GM18499 (cell line): ENCODE data around the gene BMS1.
"Not testable (repeated sequence)": the region's sequence is repeated elsewhere in the genome, so short reads cannot be mapped to it uniquely, and the experiment has no call there.

ENCODE experiments used
- ATAC-seq: cut with Tn5 transposase; IDR thresholded peaks from one replicate; pipeline ENCODE4 v1.9.1; 2021; ENCODE audit warnings: moderate number of reproducible peaks; ENCODE audit not compliant: insufficient read depth, unreplicated experiment

BMS1 gene

GRCh38 chr10:42790835-42791234 lies 8.2 kb downstream of the BMS1 start:
- no peak for ATAC-seq

- ATAC-seq, result no peak
Observed at GRCh38 chr10:42795701-42796100, 13.1 kb downstream of the BMS1 start.

- ATAC-seq, result no peak
Observed at GRCh38 chr10:42801135-42801534, 18.5 kb downstream of the BMS1 start.

GRCh38 chr10:42802876-42803275 lies 20.3 kb downstream of the BMS1 start:
- no peak for ATAC-seq

GRCh38 chr10:42809676-42810075 lies 27.1 kb downstream of the BMS1 start:
- ATAC-seq, result no peak

- no peak for ATAC-seq
Observed at GRCh38 chr10:42812028-42812427, 29.4 kb downstream of the BMS1 start.

- ATAC-seq, result not testable (repeated sequence)
Observed at GRCh38 chr10:42813989-42814687, 31.5 kb downstream of the BMS1 start.

- not testable (repeated sequence) for ATAC-seq
Observed at GRCh38 chr10:42816334-42816733, 33.7 kb downstream of the BMS1 start.

GRCh38 chr10:42816912-42817311 lies 34.3 kb downstream of the BMS1 start:
- ATAC-seq, result no peak

GRCh38 chr10:42817417-42817816 lies 34.8 kb downstream of the BMS1 start:
- ATAC-seq, result not testable (repeated sequence)

- not testable (repeated sequence) for ATAC-seq
Observed at GRCh38 chr10:42826759-42827158, 44.2 kb downstream of the BMS1 start.

GRCh38 chr10:42827201-42827600 lies 44.6 kb downstream of the BMS1 start:
- ATAC-seq, result no peak

GRCh38 chr10:42828391-42828790 lies 45.8 kb downstream of the BMS1 start:
- not testable (repeated sequence) for ATAC-seq

- ATAC-seq, result no peak
Observed at GRCh38 chr10:42830237-42830636, 47.6 kb downstream of the BMS1 start.

- no peak for ATAC-seq
Observed at GRCh38 chr10:42836096-42836495, 53.5 kb downstream of the BMS1 start.

- ATAC-seq, result no peak
Observed at GRCh38 chr10:42836771-42837468, 54.3 kb downstream of the BMS1 start.

- ATAC-seq, result not testable (repeated sequence)
Observed at GRCh38 chr10:42844810-42845209, 62.2 kb downstream of the BMS1 start.

GRCh38 chr10:42847261-42847660 lies 64.7 kb downstream of the BMS1 start:
- not testable (repeated sequence) for ATAC-seq

- ATAC-seq, result no peak
Observed at GRCh38 chr10:42850931-42851330, 68.3 kb downstream of the BMS1 start.

- no peak for ATAC-seq
Observed at GRCh38 chr10:42859256-42859655, 76.7 kb downstream of the BMS1 start.

- ATAC-seq, result not testable (repeated sequence)
Observed at GRCh38 chr10:42860016-42860415, 77.4 kb downstream of the BMS1 start.

GRCh38 chr10:42862801-42863200 lies 80.2 kb downstream of the BMS1 start:
- not testable (repeated sequence) for ATAC-seq
